ENCODE measurements around the gene PLBD1.

Gene PLBD1

DNA sequence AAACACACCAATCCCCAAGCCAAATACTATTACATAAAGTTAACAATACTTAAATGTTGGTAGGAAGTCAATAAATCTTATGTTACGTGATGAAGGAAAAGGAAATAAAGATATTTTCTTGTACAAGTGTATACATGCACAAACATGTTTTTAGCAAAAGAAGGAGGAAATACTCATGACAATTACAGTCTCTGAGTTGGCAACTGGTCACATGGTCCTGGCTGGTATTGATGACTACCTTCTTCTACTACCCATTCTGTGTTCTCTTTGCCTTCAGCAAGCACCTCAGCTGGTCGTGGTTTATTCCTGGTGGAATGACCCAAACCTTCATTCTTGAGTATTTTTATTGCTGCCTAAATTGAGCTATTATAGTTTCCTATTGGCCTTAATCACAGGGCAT lies 84.8 kb downstream of the PLBD1 start:
- H3K27ac Mint-ChIP-seq: no peak overlapping the region
- no peaks in the 10 kb centered on the region for H3K27me3 Mint-ChIP-seq
- H3K9me3 Mint-ChIP-seq: no peaks in the 10 kb centered on the region
- ATAC-seq: no peak
- no peaks in the 10 kb centered on the region for H3K4me1 Mint-ChIP-seq
- H3K36me3 Mint-ChIP-seq: peaks cover 69% of the 10 kb centered on the region
- H3K4me3 Mint-ChIP-seq: no peak overlapping the region

GRCh38 chr12:14482361-14482760 lies 85.3 kb downstream of the PLBD1 start:
- no peaks in the 10 kb centered on the region for H3K9me3 Mint-ChIP-seq
- H3K36me3 Mint-ChIP-seq: peaks cover 69% of the 10 kb centered on the region
- H3K27ac Mint-ChIP-seq: no peak overlapping the region
- H3K4me3 Mint-ChIP-seq: no peak overlapping the region
- no peaks in the 10 kb centered on the region for H3K27me3 Mint-ChIP-seq
- H3K4me1 Mint-ChIP-seq: no peaks in the 10 kb centered on the region
- ATAC-seq: no peak

GRCh38 chr12:14481201-14481600 lies 86.5 kb downstream of the PLBD1 start:
- no peak overlapping the region for H3K4me3 Mint-ChIP-seq
- peaks cover 60% of the 10 kb centered on the region for H3K36me3 Mint-ChIP-seq
- no peak for ATAC-seq
- H3K9me3 Mint-ChIP-seq: no peaks in the 10 kb centered on the region
- H3K4me1 Mint-ChIP-seq: no peaks in the 10 kb centered on the region
- no peaks in the 10 kb centered on the region for H3K27me3 Mint-ChIP-seq
- H3K27ac Mint-ChIP-seq: no peak overlapping the region

DNA sequence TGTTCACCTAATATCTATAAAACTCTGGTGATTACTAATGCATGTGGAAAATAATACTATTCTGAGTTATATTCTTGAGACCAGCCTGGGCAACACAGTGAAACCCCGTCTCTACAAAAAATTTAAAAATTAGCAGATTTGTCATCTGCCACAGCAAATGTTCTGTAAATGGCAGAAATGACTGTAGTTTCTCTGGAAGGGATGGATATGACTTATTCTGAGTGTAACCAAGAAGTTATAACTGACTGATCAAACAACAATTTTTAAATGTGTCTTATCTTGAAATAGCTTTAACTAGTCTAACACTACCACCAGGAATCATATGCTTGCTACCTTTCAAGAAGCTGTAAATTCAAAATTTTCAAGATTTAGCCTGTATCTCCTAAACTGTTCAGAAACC lies 88.7 kb downstream of the PLBD1 start:
- Mint-ChIP-seq H3K36me3 (peaks cover 67% of the 10 kb centered on the region), H3K4me1 (no peaks in the 10 kb centered on the region), H3K27ac (no peak overlapping the region), H3K9me3 (peaks cover under 1% of the 10 kb centered on the region), H3K27me3 (no peaks in the 10 kb centered on the region), H3K4me3 (no peak overlapping the region)
- no peak for ATAC-seq

DNA sequence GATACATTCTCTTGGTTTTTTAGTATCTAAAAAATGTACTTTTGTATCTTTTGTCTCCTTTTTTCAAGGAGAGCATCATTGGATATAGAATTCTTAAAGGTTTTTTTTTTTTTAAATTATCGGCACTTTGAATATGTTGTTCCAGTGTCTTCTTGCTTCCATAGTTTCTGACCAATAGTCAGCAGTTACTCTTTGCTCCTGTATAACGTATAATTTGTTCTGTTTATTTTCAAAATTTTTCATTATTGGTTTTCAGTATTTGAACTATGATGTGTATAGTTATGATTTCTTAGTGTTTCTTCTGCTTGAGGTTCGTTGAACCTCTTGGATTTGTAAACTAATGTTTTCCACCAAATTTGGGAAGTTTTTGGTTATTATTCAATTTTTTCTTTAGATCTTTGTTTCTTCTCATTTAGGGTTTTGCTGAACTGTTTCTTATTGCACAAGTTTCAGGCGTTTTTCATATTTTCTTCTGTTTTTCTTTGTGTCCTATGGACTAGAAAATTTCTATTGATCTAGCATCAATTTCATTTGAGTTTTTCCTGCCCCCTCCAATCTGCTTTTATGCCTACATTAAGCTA lies 93.9 kb downstream of the PLBD1 start:
- Mint-ChIP-seq H3K4me3 (no peak overlapping the region), H3K27ac (no peak overlapping the region), H3K36me3 (peaks cover 86% of the 10 kb centered on the region)

DNA sequence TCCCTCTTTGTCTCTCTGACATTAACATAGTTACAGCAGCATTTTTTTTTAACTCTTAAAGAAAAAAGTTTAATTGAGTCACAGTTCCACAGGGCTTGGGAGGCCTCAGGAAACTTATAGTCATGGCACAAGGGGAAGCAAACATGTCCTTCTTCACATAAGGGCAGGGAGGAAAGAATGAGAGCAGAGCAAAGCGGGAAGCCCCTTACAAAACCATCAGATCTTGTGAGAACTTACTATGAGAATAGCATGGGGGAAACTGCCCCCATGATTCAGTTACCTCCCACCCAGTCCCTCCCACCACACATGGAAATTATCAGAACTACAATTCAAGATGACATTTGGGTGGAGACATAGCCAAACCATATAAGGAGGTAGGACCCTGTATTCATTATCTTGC lies 96.2 kb downstream of the PLBD1 start:
- H3K4me3 Mint-ChIP-seq: no peak overlapping the region
- H3K27ac Mint-ChIP-seq: no peak overlapping the region
- H3K4me1 Mint-ChIP-seq: no peaks in the 10 kb centered on the region
- H3K9me3 Mint-ChIP-seq: peaks cover 18% of the 10 kb centered on the region
- H3K27me3 Mint-ChIP-seq: no peaks in the 10 kb centered on the region
- peaks cover 84% of the 10 kb centered on the region for H3K36me3 Mint-ChIP-seq
- no peak for ATAC-seq

More for the DNA sequence above, 93.9 kb downstream of the PLBD1 start:
- ATAC-seq: no peak
- H3K4me1 Mint-ChIP-seq: no peaks in the 10 kb centered on the region
- no peaks in the 10 kb centered on the region for H3K27me3 Mint-ChIP-seq
- H3K9me3 Mint-ChIP-seq: peaks cover 18% of the 10 kb centered on the region

GRCh38 chr12:14460212-14460841 lies 107.4 kb downstream of the PLBD1 start:
- no peak for ATAC-seq
- Mint-ChIP-seq H3K27ac (peak overlapping the region; percentile 32), H3K4me1 (peaks cover 6% of the 10 kb centered on the region), H3K27me3 (no peaks in the 10 kb centered on the region), H3K9me3 (no peaks in the 10 kb centered on the region), H3K36me3 (peaks cover 62% of the 10 kb centered on the region), H3K4me3 (no peak overlapping the region)

GRCh38 chr12:14454098-14454907 lies 113.4 kb downstream of the PLBD1 start:
- ATAC-seq: peak; percentile 60
- H3K4me3 Mint-ChIP-seq: no peak overlapping the region
- H3K9me3 Mint-ChIP-seq: peaks cover 8% of the 10 kb centered on the region
- H3K27ac Mint-ChIP-seq: peak overlapping the region; percentile 84
- peaks cover 46% of the 10 kb centered on the region for H3K4me1 Mint-ChIP-seq
- H3K27me3 Mint-ChIP-seq: no peaks in the 10 kb centered on the region
- peaks cover 77% of the 10 kb centered on the region for H3K36me3 Mint-ChIP-seq

Measured in stimulated activated memory B cell treated with anti-CD40 and anti-IgM and Interleukin-4, amounts not matched to agents 10 μg/mL and 1 μg/mL and 100 μg/mL, for 72 hours (primary cell).